ENCODE results near the gene APIP. TPM values are rescaled to one million over a fixed set of nuclear protein-coding genes. Genes with fewer than 3 reads are reported as not detected.

The APIP gene
- total RNA-seq, 1 experiment from 2014 or later, result 31.3 TPM

- H3K4me3 Mint-ChIP-seq, result no peak overlapping the region
- Histone ChIP-seq H3K56ac (ENCODE audit: insufficient read length, low read depth, low read length) (no peak overlapping the region), H4K20me1 (ENCODE audit: control insufficient read depth, insufficient read depth, insufficient read length) (no peaks in the 10 kb centered on the region), H3K9ac (ENCODE audit: extremely low read depth, insufficient read length, low read length) (no peak overlapping the region), H2BK20ac (ENCODE audit: low read depth, low read length, poor library complexity, severe bottlenecking) (no peak overlapping the region), H3K18ac (ENCODE audit: insufficient read length, low read depth, low read length) (no peak overlapping the region), H4K91ac (ENCODE audit: insufficient read length, low read depth, low read length) (no peak overlapping the region), H4K8ac (replicated peaks; ENCODE audit: insufficient read length, low read depth, low read length) (no peak overlapping the region), H3K9me3 (ENCODE audit: control insufficient read depth, low read depth, low read length) (no peaks in the 10 kb centered on the region), H3K4ac (ENCODE audit: low read depth, low read length) (no peak overlapping the region), H3K27ac (ENCODE audit: insufficient read length, low read depth, low read length) (no peak overlapping the region), H3K4me1 (ENCODE audit: insufficient read depth, low read length) (no peaks in the 10 kb centered on the region), H2BK12ac (ENCODE audit: insufficient read length, low read depth, low read length) (no peak overlapping the region), H3K27me3 (ENCODE audit: insufficient read depth, low read length) (no peaks in the 10 kb centered on the region), H3K23ac (ENCODE audit: insufficient read length, low read depth, low read length) (no peak overlapping the region), H2BK120ac (ENCODE audit: low read depth, low read length, poor library complexity, severe bottlenecking) (no peak overlapping the region), H3K79me1 (ENCODE audit: insufficient read depth, low read depth, low read length, poor library complexity, severe bottlenecking) (no peaks in the 10 kb centered on the region), H2AFZ (ENCODE audit: low read length) (no peak overlapping the region), H2AK5ac (ENCODE audit: insufficient read length, low read length) (no peak overlapping the region), H3K4me2 (ENCODE audit: insufficient read depth, insufficient read length, low read length) (no peak overlapping the region), H4K5ac (ENCODE audit: insufficient read length, low read depth, low read length) (no peak overlapping the region), H3T11ph (ENCODE audit: low read length) (no peak overlapping the region), H2BK5ac (ENCODE audit: insufficient read length, low read length) (no peak overlapping the region), H2BK15ac (ENCODE audit: low read depth, low read length) (no peak overlapping the region), H3K79me2 (ENCODE audit: insufficient read depth, low read length) (no peaks in the 10 kb centered on the region), H3K14ac (ENCODE audit: insufficient read depth, low read length) (no peak overlapping the region), H3K23me2 (ENCODE audit: insufficient read length, low read depth, low read length, poor library complexity, severe bottlenecking) (no peaks in the 10 kb centered on the region)
- no peaks in the 10 kb centered on the region for H3K27me3 Mint-ChIP-seq (ENCODE audit: low read depth)
- no peaks in the 10 kb centered on the region for H3K9me3 Mint-ChIP-seq
- TF ChIP-seq CTCF (conservative IDR thresholded peaks at IDR 0.05), result no peak
- no peak for DNase-seq
- H3K4me1 Mint-ChIP-seq, result peaks cover 4 to 6% of the 10 kb centered on the region in 2 experiments; a peak in 3 of 4 replicates
- H3K36me3 Mint-ChIP-seq (ENCODE audit: insufficient read depth in 1 of 3, low read depth in 3 of 3), result no peaks in the 10 kb centered on the region
- WGBS (ENCODE audit: extremely low coverage, insufficient read length, low lambda C conversion rate), result no CpG with 5 or more reads among the region's 4 CpGs
- no peak overlapping the region for H3K27ac Mint-ChIP-seq
Measured at GRCh38 chr11:34860518-34860917, 55.7 kb downstream of the APIP start.
